Embryonic facial prominence (tissue), 1 donor: Measurements from ENCODE around the gene FLNC.

ENCODE experiments used
- DNase-seq: peaks from one replicate; pipeline ENCODE4 v3.0.0-alpha.2; 2016; ENCODE audit errors: extremely low spot score

FLNC gene

GRCh38 chr7:128892521-128893250, 62.5 kb downstream of the FLNC start:
- DNase-seq, result no peak

- no peak for DNase-seq
Observed at GRCh38 chr7:128893251-128894100, 63.3 kb downstream of the FLNC start.

- no peak for DNase-seq
Observed at GRCh38 chr7:128894101-128894440, 63.9 kb downstream of the FLNC start.

GRCh38 chr7:128895320-128895719, 65.1 kb downstream of the FLNC start:
- DNase-seq, result no peak

- no peak for DNase-seq
Observed at GRCh38 chr7:128899392-128899791, 69.2 kb downstream of the FLNC start.

- no peak for DNase-seq
Observed at GRCh38 chr7:128900237-128900636, 70.0 kb downstream of the FLNC start.

GRCh38 chr7:128902761-128903585, 72.8 kb downstream of the FLNC start:
- DNase-seq, result no peak

GRCh38 chr7:128903621-128904361, 73.6 kb downstream of the FLNC start:
- no peak for DNase-seq

GRCh38 chr7:128904381-128905197, 74.4 kb downstream of the FLNC start:
- DNase-seq, result no peak

- DNase-seq, result no peak
Observed at GRCh38 chr7:128906001-128906765, 76.0 kb downstream of the FLNC start.

- DNase-seq, result no peak
Observed at GRCh38 chr7:128906766-128907559, 76.8 kb downstream of the FLNC start.
